SIG-M5 (cell line): ENCODE results near the gene MUC5AC.
"Not testable (repeated sequence)": the region's sequence is repeated elsewhere in the genome, so short reads cannot be mapped to it uniquely, and the experiment has no call there.

Source experiments
- DNase-seq: peaks from one replicate; lab custom pipeline; 2025; lab: John Stamatoyannopoulos, UW

The MUC5AC gene

GRCh38 chr11:1157645-1158591 is at the start of gene MUC5AC:
TSS of gene MUC5AC (plus strand) at chr11:1157953. CDS start at chr11:1158000, 47 bp downstream.
- no peak for DNase-seq

- no peak for DNase-seq
These were observed 49.4 kb upstream of the MUC5AC start for GRCh38 chr11:1108246-1108900.

- DNase-seq: no peak
These were observed 48.4 kb upstream of the MUC5AC start for GRCh38 chr11:1109101-1109917.

- no peak for DNase-seq
These were observed 47.6 kb upstream of the MUC5AC start for GRCh38 chr11:1109918-1110705.

GRCh38 chr11:1111545-1112212 is 46.1 kb upstream of the MUC5AC start:
- no peak for DNase-seq

- no peak for DNase-seq
These were observed 45.2 kb upstream of the MUC5AC start for GRCh38 chr11:1112351-1113191.

- no peak for DNase-seq
These were observed 44.1 kb upstream of the MUC5AC start for GRCh38 chr11:1113405-1114201.

GRCh38 chr11:1115292-1115691 is 42.5 kb upstream of the MUC5AC start:
- DNase-seq: not testable (repeated sequence)

GRCh38 chr11:1116104-1116503 is 41.6 kb upstream of the MUC5AC start:
- no peak for DNase-seq

- DNase-seq: no peak
These were observed 40.9 kb upstream of the MUC5AC start for GRCh38 chr11:1116666-1117390.

- no peak for DNase-seq
These were observed 39.8 kb upstream of the MUC5AC start for GRCh38 chr11:1117992-1118391.

GRCh38 chr11:1118755-1119603 is 38.8 kb upstream of the MUC5AC start:
- DNase-seq: no peak

- DNase-seq: no peak
These were observed 38.1 kb upstream of the MUC5AC start for GRCh38 chr11:1119604-1120146.

GRCh38 chr11:1120532-1121330 is 37.0 kb upstream of the MUC5AC start:
- DNase-seq: no peak

GRCh38 chr11:1121331-1121812 is 36.4 kb upstream of the MUC5AC start:
- no peak for DNase-seq
